Calu3 (cell line): ENCODE results near the gene C12orf43. TPM values are rescaled to one million over a fixed set of nuclear protein-coding genes. Genes with fewer than 3 reads are reported as not detected.

Experiments used
- BruUV-seq: library from RNA; stranded (reverse); fragments of 400-500 nt; replicated peaks from 2 replicates; lab custom pipeline; 2021; lab: Mats Ljungman, UMichigan
- CTCF ChIA-PET: fragments of 300-600 bp; sonication (Branson Sonifier 250); formaldehyde crosslinking; loops from one replicate; lab custom pipeline; 2022; ENCODE audit warnings: antibody characterized with exemption; lab: Charles Lee
- DNase-seq: peaks from one replicate; pipeline ENCODE4 v3.0.0; 2022
- H3K27ac Mint-ChIP-seq: one replicate; pipeline ENCODE4 v1.8.0; 2022; ENCODE audit warnings: mixed read lengths; ENCODE audit not compliant: unreplicated experiment
- H3K27me3 Mint-ChIP-seq: one replicate; pipeline ENCODE4 v1.8.0; 2022; ENCODE audit warnings: mixed read lengths; ENCODE audit not compliant: unreplicated experiment
- H3K36me3 Mint-ChIP-seq: one replicate; pipeline ENCODE4 v1.8.0; 2022; ENCODE audit warnings: mild to moderate bottlenecking, moderate library complexity, mixed read lengths; ENCODE audit not compliant: insufficient read depth, unreplicated experiment
- H3K4me1 Mint-ChIP-seq: one replicate; pipeline ENCODE4 v1.8.0; 2022; ENCODE audit warnings: mild to moderate bottlenecking, low read depth, mixed read lengths; ENCODE audit not compliant: unreplicated experiment
- H3K4me3 Mint-ChIP-seq: one replicate; pipeline ENCODE4 v1.8.0; 2022; ENCODE audit warnings: mild to moderate bottlenecking, low read depth, moderate library complexity, mixed read lengths; ENCODE audit not compliant: unreplicated experiment
- H3K9me3 Mint-ChIP-seq: one replicate; pipeline ENCODE4 v1.8.0; 2022; ENCODE audit warnings: low read depth, mixed read lengths; ENCODE audit not compliant: unreplicated experiment
- CTCF ChIP-seq: fragments of 200-600 bp; IDR thresholded peaks from one replicate; pipeline ENCODE4 v1.8.0; 2022; ENCODE audit warnings: antibody characterized with exemption; ENCODE audit not compliant: unreplicated experiment
- intact Hi-C: fragments of 100-400 bp; cut with micrococcal nuclease; formaldehyde crosslinking; loops from one replicate; pipeline ENCODE4 v1.10.0; 2022; ENCODE audit not compliant: unreplicated experiment
- total RNA-seq: library from RNA; stranded (reverse); gene quantifications from 2 replicates; pipeline ENCODE4 v1.2.3, GENCODE V29; 2022

Gene C12orf43
- total RNA-seq, 1 experiment from 2014 or later = 26.2 TPM

- intact Hi-C loops = loop anchor here (10.0 kb wide), 1 partner anchor 394 kb away; the partner anchor contains the start of gene POP5
- H3K36me3 Mint-ChIP-seq = peaks cover 72% of the 10 kb centered on the region
- CTCF ChIA-PET = interaction anchor here (0.5 to 5.0 kb wide), 9 partner anchors 13 to 376 kb away, joined by 3 to 24 read pairs (median 4); no protein-coding TSS in a partner anchor
Observed at GRCh38 chr12:120978296-120979219, 37.7 kb downstream of the C12orf43 start, which contains the start of gene HNF1A. Gene HNF1A, plus strand, starts transcription at chr12:120978543. Its CDS starts 226 bp downstream, at chr12:120978769.

GRCh38 chr12:120977531-120978295 is 38.6 kb downstream of the C12orf43 start:
- H3K27me3 Mint-ChIP-seq = no peaks in the 10 kb centered on the region
- TF ChIP-seq CTCF = no peak
- H3K27ac Mint-ChIP-seq = peak overlapping the region; percentile 87
- DNase-seq = no peak
- no peaks in the 10 kb centered on the region for H3K9me3 Mint-ChIP-seq
- H3K4me1 Mint-ChIP-seq = peaks cover 42% of the 10 kb centered on the region
- no TSS peak for BruUV-seq
- H3K36me3 Mint-ChIP-seq = peaks cover 80% of the 10 kb centered on the region
- CTCF ChIA-PET = interaction anchor here (0.6 to 5.0 kb wide), 7 partner anchors 19 to 375 kb away, joined by 3 to 24 read pairs (median 4); no protein-coding TSS in a partner anchor
- H3K4me3 Mint-ChIP-seq = peak overlapping the region; percentile 93
- intact Hi-C loops = loop anchor here (10.0 kb wide), 1 partner anchor 393 kb away; the partner anchor contains the start of gene POP5

More at GRCh38 chr12:120978296-120979219, 37.7 kb downstream of the C12orf43 start, which contains the start of gene HNF1A:
- TF ChIP-seq CTCF = no peak
- Mint-ChIP-seq H3K4me3 (peak within 1 kb of the TSS; percentile 93), H3K27ac (peak within 1 kb of the TSS; percentile 87), H3K9me3 (no peaks in the 10 kb centered on the region), H3K27me3 (no peaks in the 10 kb centered on the region), H3K4me1 (peaks cover 43% of the 10 kb centered on the region)
- DNase-seq = peak; percentile 50
- no TSS peak for BruUV-seq

GRCh38 chr12:120972870-120973543 is 43.3 kb downstream of the C12orf43 start:
- intact Hi-C loops = loop anchor here (5.0 to 10.0 kb wide), 2 partner anchors 34 to 388 kb away; partner anchors contain the start of gene POP5
- Mint-ChIP-seq H3K4me3 (no peak overlapping the region), H3K9me3 (no peaks in the 10 kb centered on the region), H3K36me3 (peaks cover 87% of the 10 kb centered on the region), H3K4me1 (peaks cover 28% of the 10 kb centered on the region), H3K27ac (peak overlapping the region; percentile 54), H3K27me3 (no peaks in the 10 kb centered on the region)
- TF ChIP-seq CTCF = no peak
- CTCF ChIA-PET = interaction anchor here (1.7 to 2.1 kb wide), 2 partner anchors 36 to 116 kb away, joined by 16 to 19 read pairs; no protein-coding TSS in a partner anchor
- BruUV-seq = no TSS peak
- no peak for DNase-seq
